Heart left ventricle (tissue), 16 donors: Measurements from ENCODE around the gene ZNF845. TPM values are rescaled to one million over a fixed set of nuclear protein-coding genes. Genes with fewer than 3 reads are reported as not detected.

ENCODE experiments used
- ATAC-seq, 4 donors: fragments of 200-7000 bp; cut with Tn5 transposase; one replicate each; pipeline ENCODE4 v1.9.1; 2020 to 2022; ENCODE audit warnings: moderate library complexity in 4 of 4, mild to moderate bottlenecking in 3 of 4, moderate number of reproducible peaks in 1 of 4
- DNase-seq, 5 donors: peaks; one replicate each; pipeline ENCODE4 v3.0.0-alpha.2; 2020
- H3K27ac ChIP-seq, 12 donors: fragments of 200-600 bp; sonication (generic) in 4 of 12; one replicate each; pipeline versions ENCODE4 v1.5.0 to v1.8.0; 2016 to 2022; ENCODE audit warnings: mild to moderate bottlenecking in 2 of 12
- H3K27me3 ChIP-seq, 9 donors: fragments of 200-600 bp; sonication (generic) in 2 of 9; one replicate each; pipeline versions ENCODE4 v1.5.1 to v1.8.0; 2016 to 2022; ENCODE audit warnings: mild to moderate bottlenecking in 3 of 9
- H3K36me3 ChIP-seq, 9 donors: fragments of 200-600 bp; sonication (generic) in 2 of 9; one replicate each; pipeline versions ENCODE4 v1.5.0 to v1.8.0; 2018 to 2022; ENCODE audit warnings: mild to moderate bottlenecking in 2 of 9
- H3K4me1 ChIP-seq, 12 donors: fragments of 200-600 bp; sonication (generic) in 4 of 12; one replicate each; pipeline versions ENCODE4 v1.5.0 to v1.8.0; 2016 to 2022; ENCODE audit warnings: mild to moderate bottlenecking in 3 of 12
- H3K4me3 ChIP-seq, 12 donors: fragments of 200-600 bp; sonication (generic) in 4 of 12; one replicate each; pipeline versions ENCODE4 v1.5.0 to v1.8.0; 2017 to 2022; ENCODE audit warnings: mild to moderate bottlenecking in 9 of 12, moderate library complexity in 4 of 12
- H3K9me3 ChIP-seq, 12 donors: fragments of 200-600 bp; sonication (generic) in 4 of 12; one replicate each; pipeline versions ENCODE4 v1.5.0 to v1.8.0; 2016 to 2022; ENCODE audit warnings: mild to moderate bottlenecking in 1 of 12
- POLR2A ChIP-seq, 2 donors: fragments of 450-650 bp; IDR thresholded peaks; one replicate each; pipeline ENCODE4 v1.6.1; 2017; ENCODE audit warnings: antibody characterized with exemption in 2 of 2, mild to moderate bottlenecking in 2 of 2, moderate library complexity in 2 of 2
- WGBS, 4 donors: extraction: QIAGEN DNeasy Blood & Tissue Kit in 2 of 4; methylation state at CpG; one replicate each; pipeline versions ENCODE4 v1.1.5 to v1.1.7; 2013 to 2018; 5-methylcytosine and 5-hydroxymethylcytosine counted together
- intact Hi-C, 10 donors: fragments of 100-400 bp; cut with DNase I; formaldehyde crosslinking; loops; one replicate each; pipeline versions ENCODE4 v1.11.1 to v1.14.2; 2022
- long read RNA-seq, 3 donors: library from polyadenylated mRNA; unstranded; transcript quantifications; one replicate each; pipeline ENCODE4 v2.0.0, GENCODE V29; 2020 to 2021
- polyA plus RNA-seq, 2 donors: library from polyadenylated mRNA; stranded (reverse); fragments of 200-250 nt; gene quantifications; one replicate each; pipeline ENCODE4 v1.2.3, GENCODE V29; 2013
- total RNA-seq, 9 donors: library from RNA; depleted of rRNA in 2 of 9; stranded (reverse); fragments of >200 nt in 2 of 9; fragmentation: NEBNext Ultra II Directional in 3 of 9; extraction: Animal tissue kit (Norgen Biotek cat#: 25700) in 3 of 9; gene quantifications; one replicate each; pipeline versions ENCODE4 v1.1.0 to v1.2.4, GENCODE V29; 2016 to 2023
- TF ChIP-seq, protein P1 (sequence below), 12 donors: fragments of 200-600 bp; sonication (generic) in 4 of 12; IDR thresholded peaks; one replicate each; pipeline versions ENCODE4 v1.5.0 to v1.8.0; 2018 to 2022; ENCODE audit warnings: antibody characterized with exemption in 12 of 12, mild to moderate bottlenecking in 5 of 12
- donor health status: ischemic (EF 13 %, LVEDD 7.1; RV severe dilation, severe dysfunction).
- donor health status: healthy with polysubstance abuse.
- donor health status: DM: no; HTN: yes; CAD: no.
- donor health status: DM: no; HTN: no; CAD: no.
- donor health status: ischemic (EF 25% LVEDD 6.9; RV normal size, moderate dysfunction).
- donor health status: ischemic (EF 25% LVEDD 5.7; RV mildly dilated, moderate dysfunction).
- donor health status: healthy.
- donor health status: DM: yes; HTN: yes; CAD: no.
- donor health status: ischemic (EF 35%, LVEDD 5.7; RV mildly dilated, moderate dysfunction).
- donor health status: nonischemic (EF 11% LVEDD 7.7; RV severe dilation, severe dysfunction).
- donor health status: DM: yes; HTN: yes; CAD: no.
- donor health status: PGD.
- donor health status: ischemic (EF 29% LVEDD 5.4; RV normal size, mild dysfunction).
- donor health status: nonischemic (EF 23%, LVEDD 6.1; RV moderate dilation, normal function).

Gene ZNF845
- total RNA-seq (1 to 10 TPM; 2.7 to 5.7 (median 3.5) TPM), polyA plus RNA-seq (1 to 10 TPM; 1.5 to 2.7 TPM)
- long read RNA-seq, donor 1, full-length matches to known transcripts: 3 of 6 reads
- long read RNA-seq, donor 1, partial matches to known transcripts: 0 of 6 reads
- long read RNA-seq, donor 1, other reads (novel, unspliced or antisense): 3 of 6 reads
- long read RNA-seq, donor 2, full-length matches to known transcripts: 2 of 4 reads
- long read RNA-seq, donor 2, partial matches to known transcripts: 0 of 4 reads
- long read RNA-seq, donor 2, other reads (novel, unspliced or antisense): 2 of 4 reads
- long read RNA-seq, donor 3, full-length matches to known transcripts: 2 of 5 reads
- long read RNA-seq, donor 3, partial matches to known transcripts: 1 of 5 reads
- long read RNA-seq, donor 3, other reads (novel, unspliced or antisense): 2 of 5 reads

- Histone ChIP-seq H3K4me3 (peak within 1 kb of the TSS; percentile 29 to 93 (median 76)), H3K36me3 (peaks cover 0 to 9% (median 0%) of the 10 kb centered on the region in 9 donors), H3K9me3 (peaks cover 0 to 15% (median 0%) of the 10 kb centered on the region in 12 donors), H3K27ac (peak within 1 kb of the TSS in 11 of 12 donors; percentile 60 to 81 (median 73)), H3K27me3 (peaks cover 0 to 4% (median 0%) of the 10 kb centered on the region in 9 donors), H3K4me1 (peaks cover 0 to 19% (median 2%) of the 10 kb centered on the region in 12 donors)
- WGBS, 4 donors: 0 to 1% (median 1%) methylated on average over 58 to 61 of the region's 61 CpGs
- intact Hi-C loops: loop anchor here in 4 of 10 donors (1.0 to 10.0 kb wide), 5 partner anchors 78 to 139 kb away; partner anchors contain the start of genes ZNF677 (in 2 of the 4) and ZNF665 (in 1 of the 4)
- TF ChIP-seq, protein P1, sequence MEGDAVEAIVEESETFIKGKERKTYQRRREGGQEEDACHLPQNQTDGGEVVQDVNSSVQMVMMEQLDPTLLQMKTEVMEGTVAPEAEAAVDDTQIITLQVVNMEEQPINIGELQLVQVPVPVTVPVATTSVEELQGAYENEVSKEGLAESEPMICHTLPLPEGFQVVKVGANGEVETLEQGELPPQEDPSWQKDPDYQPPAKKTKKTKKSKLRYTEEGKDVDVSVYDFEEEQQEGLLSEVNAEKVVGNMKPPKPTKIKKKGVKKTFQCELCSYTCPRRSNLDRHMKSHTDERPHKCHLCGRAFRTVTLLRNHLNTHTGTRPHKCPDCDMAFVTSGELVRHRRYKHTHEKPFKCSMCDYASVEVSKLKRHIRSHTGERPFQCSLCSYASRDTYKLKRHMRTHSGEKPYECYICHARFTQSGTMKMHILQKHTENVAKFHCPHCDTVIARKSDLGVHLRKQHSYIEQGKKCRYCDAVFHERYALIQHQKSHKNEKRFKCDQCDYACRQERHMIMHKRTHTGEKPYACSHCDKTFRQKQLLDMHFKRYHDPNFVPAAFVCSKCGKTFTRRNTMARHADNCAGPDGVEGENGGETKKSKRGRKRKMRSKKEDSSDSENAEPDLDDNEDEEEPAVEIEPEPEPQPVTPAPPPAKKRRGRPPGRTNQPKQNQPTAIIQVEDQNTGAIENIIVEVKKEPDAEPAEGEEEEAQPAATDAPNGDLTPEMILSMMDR (IDR thresholded peaks at IDR 0.05): no peak
- TF ChIP-seq POLR2A (IDR thresholded peaks at IDR 0.05): peak in 1 of 2 donors; percentile 74
- ATAC-seq: peak; percentile 98 to 100 (median 100)
- DNase-seq: peak; percentile 93 to 97 (median 96)
Observed at GRCh38 chr19:53333463-53334449, at the start of gene ZNF845. Gene ZNF845 (plus strand): TSS chr19:53333749. CDS start chr19:53341308, 7,559 bp downstream.

- ATAC-seq: no peak
- intact Hi-C loops: no loop called here
- Histone ChIP-seq H3K27ac (no peak overlapping the region), H3K4me1 (no peaks in the 10 kb centered on the region), H3K4me3 (no peak overlapping the region), H3K9me3 (peaks cover 0 to 6% (median 0%) of the 10 kb centered on the region in 12 donors), H3K27me3 (peaks cover 0 to 2% (median 0%) of the 10 kb centered on the region in 9 donors), H3K36me3 (no peaks in the 10 kb centered on the region)
- no peak for DNase-seq
- TF ChIP-seq, protein P1 (IDR thresholded peaks at IDR 0.05): no peak
- TF ChIP-seq POLR2A (IDR thresholded peaks at IDR 0.05): no peak
- 68 to 73% (median 69%) methylated on average over 4 of the region's 4 CpGs for WGBS, 4 donors
Observed at GRCh38 chr19:53285087-53285486, 48.5 kb upstream of the ZNF845 start.

GRCh38 chr19:53290758-53291549 lies 42.6 kb upstream of the ZNF845 start:
- 88 to 91% (median 89%) methylated on average over 45 to 47 of the region's 47 CpGs for WGBS, 4 donors
- Histone ChIP-seq H3K4me1 (no peaks in the 10 kb centered on the region), H3K27ac (no peak overlapping the region), H3K27me3 (no peaks in the 10 kb centered on the region), H3K36me3 (no peaks in the 10 kb centered on the region), H3K4me3 (no peak overlapping the region), H3K9me3 (peaks cover 0 to 38% (median 23%) of the 10 kb centered on the region in 12 donors)
- ATAC-seq (no peak), DNase-seq (no peak)
- intact Hi-C loops: no loop called here
- TF ChIP-seq POLR2A (IDR thresholded peaks at IDR 0.05): no peak
- TF ChIP-seq, protein P1 (IDR thresholded peaks at IDR 0.05): no peak
